C4-2B (cell line): Measurements from ENCODE around the gene GNPAT.

Experiments used
- CTCF ChIP-seq: fragments of 450-650 bp; conservative IDR thresholded peaks from 2 replicates; pipeline ENCODE4 v1.5.1; 2017; ENCODE audit warnings: mild to moderate bottlenecking
- ZFX ChIP-seq: fragments of 450-650 bp; IDR thresholded peaks from 2 replicates; pipeline ENCODE4 v1.6.1; 2017

GRCh38 chr1:231313661-231314060, 72.6 kb downstream of the GNPAT start:
- TF ChIP-seq CTCF (no peak), ZFX (no peak)
